ENCODE measurements around the gene TRIM65.

GRCh38 chr17:75919611-75920010 lies 22.9 kb upstream of the TRIM65 start:
- TF ChIP-seq CTCF (IDR thresholded peaks at IDR 0.05; ENCODE audit: insufficient read depth, low read length, poor library complexity, severe bottlenecking), result no peak
- no peak for TF ChIP-seq EZH2phosphoT487 (conservative IDR thresholded peaks at IDR 0.05; ENCODE audit: low read length)
